GM23338 (cell line): ENCODE measurements around the gene RXFP2. TPM values are rescaled to one million over a fixed set of nuclear protein-coding genes. Genes with fewer than 3 reads are reported as not detected.
A peak's percentile ranks its signal among the peaks of the same experiment; 100 is the strongest.

ENCODE experiments used
- ATAC-seq: fragments of 200-7000 bp; cut with Tn5 transposase; 3 replicates; pipeline ENCODE4 v1.9.1; 2020
- DNase-seq: peaks from one replicate; pipeline ENCODE4 v3.0.0-alpha.2; 2015; ENCODE audit warnings: low spot score
- H2AFZ ChIP-seq: fragments of 200-600 bp; sonication (generic); 2 replicates; pipeline ENCODE4 v1.8.0; 2016; ENCODE audit warnings: antibody characterized with exemption, mild to moderate bottlenecking, moderate library complexity
- H3F3A ChIP-seq: fragments of 200-600 bp; sonication (generic); replicated peaks from 2 replicates; pipeline ENCODE4 v1.8.0; 2017; ENCODE audit warnings: antibody characterized with exemption, mixed run types, low read depth
- H3K27ac ChIP-seq: fragments of 200-600 bp; sonication (generic); 2 replicates; pipeline ENCODE4 v1.6.1; 2016; ENCODE audit warnings: low read depth
- H3K27me3 ChIP-seq: fragments of 200-600 bp; sonication (generic); 2 replicates; pipeline ENCODE4 v1.8.0; 2016; ENCODE audit warnings: mild to moderate bottlenecking, mixed run types, moderate library complexity; ENCODE audit not compliant: insufficient read depth
- H3K36me3 ChIP-seq: fragments of 200-600 bp; sonication (generic); 2 replicates; pipeline ENCODE4 v1.8.0; 2016; ENCODE audit warnings: mild to moderate bottlenecking; ENCODE audit not compliant: insufficient read depth
- H3K4me1 ChIP-seq: fragments of 200-600 bp; sonication (generic); 2 replicates; pipeline ENCODE4 v1.8.0; 2016; ENCODE audit warnings: mild to moderate bottlenecking, moderate library complexity; ENCODE audit not compliant: insufficient read depth
- H3K4me2 ChIP-seq: fragments of 200-600 bp; sonication (generic); 2 replicates; pipeline ENCODE4 v1.7.1; 2017; ENCODE audit warnings: mixed run types
- H3K4me3 ChIP-seq: fragments of 200-600 bp; sonication (generic); 2 replicates; pipeline ENCODE4 v1.6.1; 2016; ENCODE audit warnings: mixed run types
- H3K79me2 ChIP-seq: fragments of 200-600 bp; sonication (generic); replicated peaks from 2 replicates; pipeline ENCODE4 v1.8.0; 2017; ENCODE audit warnings: mild to moderate bottlenecking; ENCODE audit not compliant: insufficient read depth
- H3K9me2 ChIP-seq: fragments of 200-600 bp; sonication (generic); 2 replicates; pipeline ENCODE4 v1.8.0; 2017; ENCODE audit not compliant: insufficient read depth
- H4K20me1 ChIP-seq: fragments of 200-600 bp; sonication (generic); replicated peaks from 2 replicates; pipeline ENCODE4 v1.8.0; 2017; ENCODE audit warnings: mild to moderate bottlenecking; ENCODE audit not compliant: insufficient read depth
- H3K27ac Mint-ChIP-seq: 2 replicates; pipeline ENCODE4 v1.8.0; 2020; ENCODE audit warnings: inconsistent platforms, mild to moderate bottlenecking, moderate library complexity, mixed read lengths
- H3K27me3 Mint-ChIP-seq: 3 replicates; pipeline ENCODE4 v1.8.0; 2022; ENCODE audit warnings: low read depth, mild to moderate bottlenecking, moderate library complexity, mixed read lengths, inconsistent platforms; ENCODE audit not compliant: insufficient read depth, poor library complexity
- H3K36me3 Mint-ChIP-seq: 3 replicates; pipeline ENCODE4 v1.8.0; 2021; ENCODE audit warnings: low read depth, mild to moderate bottlenecking, inconsistent platforms, moderate library complexity, mixed read lengths
- H3K4me1 Mint-ChIP-seq: 3 replicates; pipeline ENCODE4 v1.8.0; 2020; ENCODE audit warnings: mild to moderate bottlenecking, inconsistent platforms, mixed read lengths
- H3K4me3 Mint-ChIP-seq: 3 replicates; pipeline ENCODE4 v1.8.0; 2021; ENCODE audit warnings: moderate library complexity, mild to moderate bottlenecking, inconsistent platforms, mixed read lengths
- H3K9me3 Mint-ChIP-seq: 3 replicates; pipeline ENCODE4 v1.8.0; 2020; ENCODE audit warnings: moderate library complexity, mild to moderate bottlenecking, inconsistent platforms, mixed read lengths
- CTCF ChIP-seq, 2 experiments: fragments of 200-600 bp in 1 of 2; sonication (generic) in 1 of 2; conservative IDR thresholded peaks; 2 replicates each; pipeline versions ENCODE4 v1.5.1 to v1.6.1; 2016 to 2017; ENCODE audit warnings: antibody characterized with exemption in 2 of 2, low read depth in 2 of 2, mild to moderate bottlenecking in 2 of 2, moderate library complexity in 1 of 2
- ZNF462 ChIP-seq: fragments of 250-450 bp; sonication (Bioruptor Pico); IDR thresholded peaks from 2 replicates; pipeline ENCODE4 v1.5.0; 2020; ENCODE audit warnings: mild to moderate bottlenecking, moderate library complexity
- polyA plus RNA-seq: library from polyadenylated mRNA; unstranded; fragments of >200 nt; fragmentation: Nextera tagmentation; extraction: Ambion mirVana; gene quantifications from 2 replicates; pipeline ENCODE4 v1.2.1, GENCODE V29; 2016
- total RNA-seq: library from RNA; depleted of rRNA; stranded (reverse); fragments of >200 nt; shearing (Covaris generic); gene quantifications from 2 replicates; pipeline ENCODE4 v1.2.3, GENCODE V29; 2014

RXFP2 gene
- total and polyA plus RNA-seq, 2 experiments from 2014 or later = not detected

- Histone ChIP-seq H3K9me2 (no peaks in the 10 kb centered on the region), H3K4me2 (no peak overlapping the region), H3K27me3 (no peaks in the 10 kb centered on the region), H3K4me1 (peaks cover 17% of the 10 kb centered on the region), H3K27ac (no peak overlapping the region), H3K36me3 (no peaks in the 10 kb centered on the region), H2AFZ (peak overlapping the region; percentile 29), H3K79me2 (no peaks in the 10 kb centered on the region), H4K20me1 (no peaks in the 10 kb centered on the region), H3F3A (no peaks in the 10 kb centered on the region), H3K4me3 (no peak overlapping the region)
- Mint-ChIP-seq H3K4me3 (no peak overlapping the region), H3K9me3 (no peaks in the 10 kb centered on the region), H3K4me1 (peaks cover 20% of the 10 kb centered on the region), H3K36me3 (no peaks in the 10 kb centered on the region), H3K27ac (no peak overlapping the region), H3K27me3 (no peaks in the 10 kb centered on the region)
- DNase-seq (no peak), ATAC-seq (no peak; the same call in 2 of the 3 replicates)
- no peak for TF ChIP-seq ZNF462 (CRISPR knock-in tag)
- TF ChIP-seq CTCF (conservative IDR thresholded peaks at IDR 0.05; ENCODE audit: low read depth in 2 of 2) = peak; percentile 41 to 48
Observed at GRCh38 chr13:31824705-31825517, 85.6 kb downstream of the RXFP2 start.
